ENCODE measurements around the gene DMAC2L.

The DMAC2L gene

DNA sequence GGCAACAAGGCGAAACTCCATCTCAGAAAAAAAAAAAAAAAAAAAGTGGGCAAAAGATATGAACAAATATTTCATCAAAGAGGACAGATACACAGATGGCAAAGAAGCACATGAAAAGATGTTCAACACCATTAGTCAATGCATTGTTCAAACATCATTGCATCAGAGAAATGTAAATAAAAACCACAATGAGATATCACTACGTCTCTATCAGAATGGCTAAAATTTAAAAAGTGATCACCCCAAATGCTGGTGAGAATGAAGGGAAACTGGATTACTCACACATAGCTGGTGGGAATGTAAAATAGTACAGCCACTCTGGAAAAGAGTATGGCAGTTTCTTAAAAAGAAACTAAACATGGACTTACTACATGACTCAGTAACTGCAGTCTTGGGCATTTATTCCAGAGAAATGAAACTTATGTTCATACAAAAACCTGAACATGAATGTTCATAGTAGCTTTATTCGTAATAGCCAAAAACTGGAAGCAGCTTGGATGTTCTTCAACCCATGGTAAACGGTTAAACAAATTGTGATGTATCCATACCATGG is 3.7 kb upstream of the DMAC2L start:
- Histone ChIP-seq H3K4me1 (ENCODE audit: insufficient read depth, low read length, poor library complexity, severe bottlenecking) (peaks cover 43% of the 10 kb centered on the region), H3F3A (ENCODE audit: low read depth) (no peaks in the 10 kb centered on the region), H3K4me2 (ENCODE audit: low read depth, low read length, poor library complexity, severe bottlenecking) (peak overlapping the region; percentile 98), H3K9me3 (ENCODE audit: insufficient read depth, low read depth, low read length) (no peaks in the 10 kb centered on the region), H2AFZ (ENCODE audit: low read length) (no peak overlapping the region), H3K9ac (ENCODE audit: low read depth, low read length, poor library complexity, severe bottlenecking) (peak overlapping the region; percentile 5), H3K36me3 (ENCODE audit: insufficient read depth, low read length) (no peaks in the 10 kb centered on the region), H3K9me2 (replicated peaks; ENCODE audit: low read depth, low read length) (no peaks in the 10 kb centered on the region), H3K27me3 (ENCODE audit: insufficient read depth, low read length, poor library complexity, severe bottlenecking) (no peaks in the 10 kb centered on the region), H3K79me2 (ENCODE audit: insufficient read depth, low read length) (peaks cover 50% of the 10 kb centered on the region), H4K20me1 (ENCODE audit: insufficient read depth, low read length, poor library complexity, severe bottlenecking) (peaks cover 3% of the 10 kb centered on the region), H3K4me3 (ENCODE audit: low read length, poor library complexity, severe bottlenecking) (no peak overlapping the region)
- TF ChIP-seq EZH2phosphoT487 (IDR thresholded peaks at IDR 0.05; ENCODE audit: borderline replicate concordance) = no peak
- TF ChIP-seq, protein P1, sequence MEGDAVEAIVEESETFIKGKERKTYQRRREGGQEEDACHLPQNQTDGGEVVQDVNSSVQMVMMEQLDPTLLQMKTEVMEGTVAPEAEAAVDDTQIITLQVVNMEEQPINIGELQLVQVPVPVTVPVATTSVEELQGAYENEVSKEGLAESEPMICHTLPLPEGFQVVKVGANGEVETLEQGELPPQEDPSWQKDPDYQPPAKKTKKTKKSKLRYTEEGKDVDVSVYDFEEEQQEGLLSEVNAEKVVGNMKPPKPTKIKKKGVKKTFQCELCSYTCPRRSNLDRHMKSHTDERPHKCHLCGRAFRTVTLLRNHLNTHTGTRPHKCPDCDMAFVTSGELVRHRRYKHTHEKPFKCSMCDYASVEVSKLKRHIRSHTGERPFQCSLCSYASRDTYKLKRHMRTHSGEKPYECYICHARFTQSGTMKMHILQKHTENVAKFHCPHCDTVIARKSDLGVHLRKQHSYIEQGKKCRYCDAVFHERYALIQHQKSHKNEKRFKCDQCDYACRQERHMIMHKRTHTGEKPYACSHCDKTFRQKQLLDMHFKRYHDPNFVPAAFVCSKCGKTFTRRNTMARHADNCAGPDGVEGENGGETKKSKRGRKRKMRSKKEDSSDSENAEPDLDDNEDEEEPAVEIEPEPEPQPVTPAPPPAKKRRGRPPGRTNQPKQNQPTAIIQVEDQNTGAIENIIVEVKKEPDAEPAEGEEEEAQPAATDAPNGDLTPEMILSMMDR (conservative IDR thresholded peaks at IDR 0.05; ENCODE audit: low read length) = no peak

DNA sequence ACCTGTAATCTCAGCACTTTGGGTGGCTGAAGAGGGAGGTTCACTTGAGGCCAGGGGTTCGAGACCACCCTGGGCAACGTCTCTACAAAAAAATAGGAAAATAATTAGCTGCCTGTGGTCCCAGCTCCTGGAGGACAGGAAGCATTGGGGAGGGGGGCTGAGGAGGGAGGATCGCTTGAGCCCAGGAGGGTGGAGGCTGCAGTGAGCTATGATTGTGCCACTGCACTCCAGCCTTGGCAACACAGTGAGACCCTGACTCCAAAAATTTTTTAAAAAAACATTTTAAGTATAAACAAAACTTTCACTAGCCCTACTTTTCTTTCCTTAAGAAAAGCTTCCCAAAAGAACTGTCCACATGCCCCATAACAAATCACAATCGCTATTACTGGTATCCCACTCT is 1.7 kb upstream of the DMAC2L start:
- H3F3A ChIP-seq (ENCODE audit: low read depth) = no peaks in the 10 kb centered on the region
- H3K9ac ChIP-seq (ENCODE audit: low read depth, low read length, poor library complexity, severe bottlenecking) = no peak overlapping the region
- no peaks in the 10 kb centered on the region for H3K36me3 ChIP-seq (ENCODE audit: insufficient read depth, low read length)
- H2AFZ ChIP-seq (ENCODE audit: low read length) = no peak overlapping the region
- peaks cover 3% of the 10 kb centered on the region for H4K20me1 ChIP-seq (ENCODE audit: insufficient read depth, low read length, poor library complexity, severe bottlenecking)
- TF ChIP-seq, protein P1 (conservative IDR thresholded peaks at IDR 0.05; ENCODE audit: low read length) = no peak
- TF ChIP-seq EZH2phosphoT487 (IDR thresholded peaks at IDR 0.05; ENCODE audit: borderline replicate concordance) = no peak
- peak overlapping the region; percentile 94 for H3K4me3 ChIP-seq (ENCODE audit: low read length, poor library complexity, severe bottlenecking)
- H3K9me2 ChIP-seq (replicated peaks; ENCODE audit: low read depth, low read length) = no peaks in the 10 kb centered on the region
- H3K27me3 ChIP-seq (ENCODE audit: insufficient read depth, low read length, poor library complexity, severe bottlenecking) = no peaks in the 10 kb centered on the region
- H3K9me3 ChIP-seq (ENCODE audit: insufficient read depth, low read depth, low read length) = peaks cover 8% of the 10 kb centered on the region; the same call in 1 of the 2 replicates
- H3K4me1 ChIP-seq (ENCODE audit: insufficient read depth, low read length, poor library complexity, severe bottlenecking) = peaks cover 38% of the 10 kb centered on the region
- peak overlapping the region; percentile 98 for H3K4me2 ChIP-seq (ENCODE audit: low read depth, low read length, poor library complexity, severe bottlenecking)
- H3K79me2 ChIP-seq (ENCODE audit: insufficient read depth, low read length) = peaks cover 57% of the 10 kb centered on the region

DNA sequence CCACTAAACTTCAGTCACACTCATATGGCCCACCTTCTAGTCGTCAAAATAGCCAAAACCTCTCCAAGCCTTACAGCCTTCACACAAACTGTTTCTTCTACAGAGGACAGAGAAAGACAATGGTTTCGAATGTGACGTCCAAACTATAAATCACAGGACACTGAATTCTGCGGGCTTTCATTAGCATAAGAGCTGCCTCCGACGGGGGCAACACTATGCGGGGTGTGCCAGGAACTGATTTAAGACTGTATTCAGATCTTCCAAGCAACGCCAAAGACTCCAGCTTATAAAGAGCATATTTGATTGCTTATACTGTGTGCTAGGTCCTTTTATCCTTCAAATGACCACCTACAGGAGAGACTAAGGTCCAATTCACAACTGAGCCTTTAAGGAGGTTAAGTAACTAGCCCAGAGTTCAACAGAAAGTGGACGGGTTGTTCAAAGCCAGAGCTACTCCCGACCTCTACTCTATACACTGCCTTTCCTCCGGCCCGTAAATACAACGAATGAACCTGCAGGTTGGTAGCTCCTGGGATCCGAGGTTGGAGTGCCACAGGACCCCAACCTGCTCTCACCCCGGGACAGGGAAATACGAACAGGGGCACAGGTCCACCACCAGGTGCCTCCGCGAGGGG is 670 bp upstream of the DMAC2L start:
- Histone ChIP-seq H3K36me3 (ENCODE audit: insufficient read depth, low read length) (no peaks in the 10 kb centered on the region), H3K4me2 (ENCODE audit: low read depth, low read length, poor library complexity, severe bottlenecking) (peak overlapping the region; percentile 98), H3K27me3 (ENCODE audit: insufficient read depth, low read length, poor library complexity, severe bottlenecking) (no peaks in the 10 kb centered on the region), H3K4me3 (ENCODE audit: low read length, poor library complexity, severe bottlenecking) (peak overlapping the region; percentile 94), H3K4me1 (ENCODE audit: insufficient read depth, low read length, poor library complexity, severe bottlenecking) (peaks cover 38% of the 10 kb centered on the region), H3K79me2 (ENCODE audit: insufficient read depth, low read length) (peaks cover 56% of the 10 kb centered on the region), H3K9me3 (ENCODE audit: insufficient read depth, low read depth, low read length) (peaks cover 8% of the 10 kb centered on the region; the same call in 1 of the 2 replicates), H4K20me1 (ENCODE audit: insufficient read depth, low read length, poor library complexity, severe bottlenecking) (peaks cover 3% of the 10 kb centered on the region), H3F3A (ENCODE audit: low read depth) (no peaks in the 10 kb centered on the region), H3K9ac (ENCODE audit: low read depth, low read length, poor library complexity, severe bottlenecking) (peak overlapping the region; percentile 79), H2AFZ (ENCODE audit: low read length) (peak overlapping the region; percentile 92), H3K9me2 (replicated peaks; ENCODE audit: low read depth, low read length) (no peaks in the 10 kb centered on the region)
- TF ChIP-seq, protein P1 (conservative IDR thresholded peaks at IDR 0.05; ENCODE audit: low read length) = peak; percentile 59
- TF ChIP-seq EZH2phosphoT487 (IDR thresholded peaks at IDR 0.05; ENCODE audit: borderline replicate concordance) = no peak
